A549 (cell line): ENCODE measurements around the gene SCAP. TPM values are rescaled to one million over a fixed set of nuclear protein-coding genes. Genes with fewer than 3 reads are reported as not detected.

Source experiments
- ATAC-seq, 2 experiments: fragments of 200-7000 bp in 1 of 2; fragments of >200 bp in 1 of 2; cut with Nextera tagmentation in 1 of 2; cut with Tn5 transposase in 1 of 2; 3 replicates each; pipeline versions ENCODE4 v1.8.0 to v1.9.1; 2018 to 2020; ENCODE audit warnings: mild to moderate bottlenecking in 1 of 2, moderate library complexity in 1 of 2
- CTCF ChIA-PET: fragments of 300-600 bp; sonication (Branson Sonifier 250); formaldehyde crosslinking; extraction: SDS; loops from one replicate; lab custom pipeline; 2021; ENCODE audit warnings: antibody characterized with exemption, inconsistent platforms; lab: Yijun Ruan, JAX
- POLR2A ChIA-PET: fragments of 350-600 bp; formaldehyde crosslinking; extraction: SDS; loops from one replicate; lab custom pipeline; 2021; ENCODE audit warnings: antibody characterized with exemption, inconsistent platforms; lab: Yijun Ruan, JAX
- DNase-seq, 2 experiments: peaks; one replicate each; pipeline versions ENCODE4 v3.0.0 to v3.0.0-alpha.2; 2011 to 2016; ENCODE audit warnings: low read depth in 1 of 2, low spot score in 1 of 2
- FAIRE-seq: peaks from 2 replicates; lab custom pipeline; 2011; peaks lifted over from hg19 to GRCh38; lab: Jason Lieb, UNC
- H3K27ac ChIP-seq, 2 experiments: fragments of >200 bp; sonication (Bioruptor Twin); formaldehyde crosslinking; 3 replicates each; pipeline ENCODE4 v1.5.1; 2016 to 2017
- H3K4me1 ChIP-seq: fragments of >200 bp; sonication (Bioruptor Twin); formaldehyde crosslinking; 3 replicates; pipeline ENCODE4 v1.6.1; 2016
- H3K4me2 ChIP-seq: fragments of >200 bp; sonication (Bioruptor Twin); formaldehyde crosslinking; 3 replicates; pipeline ENCODE4 v1.6.1; 2016
- H3K4me3 ChIP-seq: fragments of >200 bp; sonication (Bioruptor Twin); formaldehyde crosslinking; 3 replicates; pipeline ENCODE4 v1.5.1; 2016
- H3K9me3 ChIP-seq: fragments of >200 bp; sonication (Bioruptor Twin); formaldehyde crosslinking; 3 replicates; pipeline ENCODE4 v1.6.1; 2016
- BCL3 ChIP-seq: fragments of >200 bp; sonication (Bioruptor Twin); formaldehyde crosslinking; IDR thresholded peaks from 3 replicates; pipeline ENCODE4 v1.6.1; 2016
- CTCF ChIP-seq: fragments of >200 bp; sonication (Bioruptor Twin); formaldehyde crosslinking; IDR thresholded peaks from 3 replicates; pipeline ENCODE4 v1.5.1; 2016
- E2F6 ChIP-seq: IDR thresholded peaks from 2 replicates; pipeline ENCODE4 v1.6.1; 2012; ENCODE audit warnings: low read depth, borderline replicate concordance
- EHF ChIP-seq: fragments of 250-450 bp; sonication (Bioruptor Pico); IDR thresholded peaks from 2 replicates; pipeline ENCODE4 v1.5.0; 2020; ENCODE audit warnings: mild to moderate bottlenecking
- ESRRA ChIP-seq: fragments of 150-350 bp; IDR thresholded peaks from 2 replicates; pipeline ENCODE4 v1.6.1; 2014; ENCODE audit warnings: mild to moderate bottlenecking, low read length, borderline replicate concordance
- MAFK ChIP-seq: fragments of 450-650 bp; IDR thresholded peaks from 2 replicates; pipeline ENCODE4 v1.6.1; 2014; ENCODE audit not compliant: partially characterized antibody
- NPAS2 ChIP-seq: fragments of 250-450 bp; sonication (Bioruptor Pico); IDR thresholded peaks from 2 replicates; pipeline ENCODE4 v1.8.0; 2022; ENCODE audit warnings: mild to moderate bottlenecking, moderate library complexity, borderline replicate concordance
- RAD21 ChIP-seq, 2 experiments: fragments of >200 bp in 1 of 2; sonication (Bioruptor Twin) in 1 of 2; formaldehyde crosslinking in 1 of 2; IDR thresholded peaks in 1 of 2; conservative IDR thresholded peaks in 1 of 2; 2 replicates in 1 of 2; 3 replicates in 1 of 2; pipeline ENCODE4 v1.6.1; 2012 to 2018; ENCODE audit warnings: inconsistent platforms in 1 of 2
- RNF2 ChIP-seq: fragments of 200-600 bp; sonication (generic); IDR thresholded peaks from 2 replicates; pipeline ENCODE4 v1.6.1; 2016; ENCODE audit warnings: low read depth, mild to moderate bottlenecking, antibody characterized with exemption, moderate library complexity, borderline replicate concordance
- TP53 ChIP-seq: fragments of 250-450 bp; sonication (Bioruptor Pico); IDR thresholded peaks from 2 replicates; pipeline ENCODE4 v1.5.0; 2021; ENCODE audit warnings: mild to moderate bottlenecking, moderate library complexity
- WGBS: methylation state at CpG from one replicate; pipeline ENCODE4 v1.1.6; 2017; ENCODE audit errors: missing lambda C conversion rate; 5-methylcytosine and 5-hydroxymethylcytosine counted together
- polyA plus RNA-seq, 4 experiments: library from polyadenylated mRNA; depleted of rRNA in 3 of 4; stranded (reverse); fragments of >200 nt; fragmentation: RNase III in 1 of 4; extraction: RNeasy Plus Mini Kit Qiagen cat#74134 plus additional on column Dnase treatment in 1 of 4; gene quantifications; 2 replicates in 3 of 4; 3 replicates in 1 of 4; pipeline ENCODE4 v1.2.3, GENCODE V29; 2011 to 2017

Gene SCAP
- polyA plus RNA-seq, 2 of the 4 experiments (the other 2 are of a cell fraction): 12.9 to 25.9 TPM

DNA sequence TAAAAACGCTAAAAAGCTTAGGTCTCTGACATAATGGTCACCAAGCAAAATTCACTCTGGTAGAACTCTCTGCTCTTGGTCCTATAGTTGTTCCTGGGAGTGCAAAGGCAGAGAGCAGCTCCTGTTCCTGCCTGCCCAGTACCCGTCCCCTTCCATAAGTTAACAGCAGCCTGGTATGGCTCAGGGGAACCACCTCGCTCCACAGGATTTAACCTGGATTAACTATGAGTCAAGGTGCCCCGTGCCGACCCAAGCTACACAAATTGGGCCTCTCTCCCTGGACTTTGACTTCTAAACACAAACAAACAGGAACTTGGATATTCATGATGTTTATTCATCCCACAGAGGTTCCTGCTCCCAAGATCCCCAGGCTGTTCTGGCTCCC is 32.1 kb downstream of the SCAP start:
- H3K4me3 ChIP-seq: no peak overlapping the region
- 3% methylated on average over 5 of the region's 5 CpGs for WGBS
- H3K27ac ChIP-seq: peak overlapping the region; percentile 61 to 75

DNA sequence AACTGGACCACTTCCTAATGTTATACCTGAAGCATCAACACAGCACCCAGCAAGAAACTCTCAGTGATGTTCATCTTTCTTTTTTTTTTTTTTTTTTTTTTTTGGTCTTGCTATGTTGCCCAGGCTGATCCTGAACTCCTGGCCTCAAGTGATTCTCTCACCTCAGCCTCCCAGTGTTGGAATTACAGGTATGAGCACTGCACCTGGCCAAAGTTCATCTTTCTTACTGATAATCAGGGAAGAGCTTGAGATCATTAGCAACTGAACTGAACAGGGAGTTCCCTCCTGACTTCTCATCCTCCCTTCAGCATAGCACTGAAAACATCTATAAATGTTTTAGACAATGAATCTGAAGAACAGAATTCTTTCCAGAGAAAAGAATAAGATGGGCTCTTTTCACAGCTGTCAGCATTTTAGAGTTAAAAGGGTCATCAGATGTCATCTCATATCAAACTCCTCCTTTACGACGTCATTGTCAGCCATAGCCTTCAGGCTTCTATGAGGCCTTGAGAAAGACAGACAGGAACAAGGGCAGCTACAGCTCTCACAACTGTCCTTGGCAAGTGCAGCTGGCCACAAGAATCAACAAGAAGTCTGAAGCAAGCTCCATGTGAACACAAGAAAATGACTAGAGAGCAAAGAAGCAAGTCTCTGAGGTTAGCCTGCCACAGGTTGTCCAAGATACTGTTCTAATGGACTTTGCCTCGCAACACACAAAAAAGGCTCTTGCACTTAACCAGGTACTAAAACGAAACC is 33.8 kb downstream of the SCAP start:
- CTCF ChIA-PET: no interaction called here
- FAIRE-seq (no peak), DNase-seq (no peak), ATAC-seq (no peak)
- Histone ChIP-seq H3K4me1 (peaks cover 30% of the 10 kb centered on the region), H3K9me3 (no peaks in the 10 kb centered on the region), H3K4me3 (no peak overlapping the region), H3K27ac (no peak overlapping the region), H3K4me2 (peak overlapping the region; percentile 82; the same call in 1 of the 3 replicates)
- TF ChIP-seq MAFK: peak; percentile 66
- no peak for TF ChIP-seq TP53 (CRISPR knock-in tag)
- POLR2A ChIA-PET: no interaction called here
- 78% methylated on average over 4 of the region's 4 CpGs for WGBS

More for the DNA sequence above, 32.1 kb downstream of the SCAP start:
- POLR2A ChIA-PET: interaction anchor here (0.6 kb wide), 1 partner anchor 9 kb away, joined by 4 read pairs; no protein-coding TSS in a partner anchor
- TF ChIP-seq NPAS2 (no peak), ESRRA (0 out of 2 replicates have a peak, but pooled peaks have one; percentile 59)
- FAIRE-seq: no peak
- peak; percentile 20 to 67 for DNase-seq
- CTCF ChIA-PET: interaction anchor here (1.2 to 2.4 kb wide), 3 partner anchors 10 to 23 kb away, joined by 4 to 7 read pairs (median 5); no protein-coding TSS in a partner anchor
- Histone ChIP-seq H3K4me2 (peak overlapping the region; percentile 82), H3K9me3 (no peaks in the 10 kb centered on the region), H3K4me1 (peaks cover 30% of the 10 kb centered on the region)
- peak; percentile 88 to 91 for ATAC-seq

- CTCF ChIA-PET: interaction anchor here (1.7 kb wide), 1 partner anchor 19 kb away, joined by 6 read pairs; no protein-coding TSS in a partner anchor
- peak; percentile 10; the same call in 1 of the 3 replicates for TF ChIP-seq CTCF
- TF ChIP-seq E2F6: no peak
- TF ChIP-seq RAD21 (conservative IDR thresholded peaks at IDR 0.05 in 1 of 2, IDR thresholded peaks at IDR 0.05 in 1 of 2): 0 out of 5 replicates have a peak, but pooled peaks of 1 of the 2 experiments have one; percentile 27
- no peak for TF ChIP-seq BCL3
- TF ChIP-seq, all 56 proteins: peak for 2
- ATAC-seq: no peak
- H3K9me3 ChIP-seq: no peaks in the 10 kb centered on the region
- no peak for DNase-seq
- peaks cover 30% of the 10 kb centered on the region for H3K4me1 ChIP-seq
- POLR2A ChIA-PET: no interaction called here
- FAIRE-seq: no peak
- H3K4me3 ChIP-seq: no peak overlapping the region
- H3K27ac ChIP-seq: no peak overlapping the region
- no peak overlapping the region for H3K4me2 ChIP-seq
These were observed 35.6 kb downstream of the SCAP start for GRCh38 chr3:47440131-47440530.

GRCh38 chr3:47436180-47436579 is 39.6 kb downstream of the SCAP start:
- FAIRE-seq: no peak
- POLR2A ChIA-PET: no interaction called here

More at GRCh38 chr3:47436180-47436579, 39.6 kb downstream of the SCAP start:
- H3K9me3 ChIP-seq: no peaks in the 10 kb centered on the region
- H3K4me1 ChIP-seq: no peaks in the 10 kb centered on the region
- H3K27ac ChIP-seq: no peak overlapping the region
- no peak for TF ChIP-seq EHF
- TF ChIP-seq RNF2: no peak
- H3K4me3 ChIP-seq: no peak overlapping the region
- WGBS: 97% methylated on average over 5 of the region's 5 CpGs
- no peak overlapping the region for H3K4me2 ChIP-seq
- CTCF ChIA-PET: interaction anchor here (1.9 kb wide), 1 partner anchor 15 kb away, joined by 11 read pairs; no protein-coding TSS in a partner anchor
- DNase-seq (no peak), ATAC-seq (no peak)
